T-helper 2 cell (primary cell): ENCODE data around the gene EML6.

Source experiments
- DNase-seq, 5 experiments: peaks; one replicate each; pipeline versions ENCODE4 v3.0.0 to v3.0.0-alpha.2; 2012 to 2022

The EML6 gene

DNA sequence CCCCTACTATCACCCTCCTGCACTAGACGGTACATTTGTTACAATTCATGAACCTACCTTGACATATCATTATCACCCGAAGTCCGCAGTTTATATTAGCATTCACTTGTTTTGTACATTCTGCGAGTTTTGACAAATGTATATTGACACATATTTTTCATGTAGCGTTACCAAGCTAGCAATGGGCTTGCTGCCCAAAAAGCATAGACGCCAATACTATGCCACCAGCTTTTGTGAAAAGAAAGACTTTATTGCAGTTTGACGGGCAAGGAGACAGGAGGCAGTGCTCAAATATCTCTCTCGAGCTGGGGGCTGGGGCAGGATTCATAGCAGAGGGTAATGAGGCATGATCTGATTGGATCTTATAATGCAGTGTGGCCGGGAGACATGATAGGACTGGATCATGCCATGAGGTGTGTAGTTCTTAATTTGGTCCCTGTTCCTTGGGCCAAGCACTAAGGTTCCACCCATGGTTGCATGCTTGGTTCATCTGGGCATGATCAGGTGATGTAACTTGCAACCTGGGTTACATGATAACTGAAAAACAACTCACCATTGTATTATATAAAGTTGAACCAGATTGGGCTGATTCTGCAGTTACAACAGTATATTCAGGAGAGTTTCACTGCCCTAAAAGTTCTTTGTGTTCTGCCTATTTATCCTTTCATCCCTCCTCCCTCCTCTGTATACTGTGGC is 164.5 kb downstream of the EML6 start:
- no peak for DNase-seq

GRCh38 chr2:54889053-54889452 is 165.6 kb downstream of the EML6 start:
- DNase-seq = no peak

DNA sequence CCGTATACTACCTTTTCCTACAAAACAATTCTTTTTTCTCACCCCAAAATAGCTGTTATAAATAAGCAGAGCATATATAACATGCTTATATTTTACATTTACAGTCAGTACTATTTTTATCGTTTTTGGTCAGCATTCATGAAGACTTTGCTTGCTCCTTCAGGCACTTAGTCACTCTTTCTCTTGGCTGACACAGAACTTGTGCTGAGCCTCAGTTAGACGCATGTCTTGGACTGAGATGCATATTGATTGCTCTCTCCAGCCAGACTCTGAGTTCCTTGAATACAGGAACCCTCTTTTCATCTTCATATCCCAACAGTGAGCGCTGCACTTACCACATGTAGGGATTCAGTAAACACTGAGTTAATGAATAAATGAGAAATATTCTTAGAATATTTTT is 168.4 kb downstream of the EML6 start:
- no peak for DNase-seq

DNA sequence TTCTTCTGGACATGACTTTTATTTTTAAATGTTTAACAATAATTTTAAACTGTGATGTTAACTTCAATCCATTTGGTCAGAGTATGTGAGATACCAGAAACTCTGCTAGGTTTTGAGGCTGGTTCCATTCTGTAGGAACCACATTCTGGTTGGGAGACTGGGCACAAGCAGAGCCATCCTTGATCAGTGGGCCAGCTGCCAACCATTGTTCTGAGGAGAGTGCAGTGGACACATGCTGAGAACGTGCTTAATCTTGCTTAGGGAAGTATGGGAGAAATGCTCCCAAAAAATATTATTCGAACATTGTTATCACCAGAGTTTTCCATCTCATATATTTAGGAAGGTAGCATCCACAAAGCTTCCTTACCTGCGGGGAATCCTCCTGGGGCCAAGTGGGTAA is 171.0 kb downstream of the EML6 start:
- no peak for DNase-seq

DNA sequence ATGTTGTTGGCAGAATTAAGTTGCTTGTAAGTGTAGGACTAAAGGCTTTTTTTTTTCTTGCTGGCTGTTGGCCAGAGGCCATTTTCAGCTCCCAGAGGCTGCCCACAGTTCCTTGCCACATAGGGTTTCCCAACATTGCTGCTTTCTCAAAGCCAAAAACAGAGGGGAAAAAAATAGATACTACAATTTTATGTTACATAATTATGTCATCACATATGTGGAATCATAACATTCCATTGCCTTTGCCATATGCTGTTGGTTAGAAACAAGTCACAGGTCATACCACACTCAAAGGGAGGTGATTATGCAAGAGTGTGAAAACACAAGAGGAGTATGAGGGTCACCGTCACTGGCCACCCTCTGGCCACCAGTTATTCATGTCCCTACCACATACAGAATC is 172.3 kb downstream of the EML6 start:
- no peak for DNase-seq

- peak in 1 of 5 experiments; percentile 75 for DNase-seq
Measured at GRCh38 chr2:54897420-54898310, 174.2 kb downstream of the EML6 start.

DNA sequence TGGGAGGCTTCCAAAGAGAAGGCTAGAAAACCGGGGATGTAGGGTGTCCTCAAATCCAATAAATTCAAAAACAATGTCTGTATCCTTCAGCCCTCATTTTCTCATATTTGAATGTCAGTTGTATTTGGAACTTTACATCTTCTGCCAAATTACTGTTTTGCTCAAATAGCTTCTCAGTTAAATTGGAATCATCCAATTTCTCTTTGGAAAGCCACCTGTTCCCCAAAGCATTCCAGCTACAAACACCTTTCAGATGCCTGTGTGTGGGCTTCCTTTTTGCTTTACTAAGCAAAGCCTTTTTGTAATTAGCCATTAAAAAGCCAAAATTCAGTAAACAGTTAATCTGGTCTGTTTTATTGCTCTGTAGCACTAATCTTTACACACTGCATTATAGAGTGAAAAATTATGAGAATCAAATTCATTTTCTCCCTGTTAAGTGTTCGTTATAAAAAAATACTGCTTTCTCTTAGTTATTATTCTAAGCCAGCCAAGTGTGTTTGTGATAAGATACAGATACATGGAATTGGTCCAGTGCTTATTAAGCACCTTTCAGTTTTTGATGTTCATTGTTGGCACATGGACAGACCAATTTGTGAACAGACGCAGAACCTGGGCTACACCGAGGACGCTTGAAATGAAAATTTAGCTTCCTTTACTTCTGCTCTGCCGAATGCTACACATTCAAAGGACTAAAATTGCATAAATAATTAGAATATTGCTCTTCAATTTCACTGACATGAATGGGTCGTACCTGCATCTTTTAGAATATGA is 175.2 kb downstream of the EML6 start:
- no peak for DNase-seq

- peak in 1 of 5 experiments; percentile 43 for DNase-seq
Measured at GRCh38 chr2:54899576-54900200, 176.2 kb downstream of the EML6 start.

DNA sequence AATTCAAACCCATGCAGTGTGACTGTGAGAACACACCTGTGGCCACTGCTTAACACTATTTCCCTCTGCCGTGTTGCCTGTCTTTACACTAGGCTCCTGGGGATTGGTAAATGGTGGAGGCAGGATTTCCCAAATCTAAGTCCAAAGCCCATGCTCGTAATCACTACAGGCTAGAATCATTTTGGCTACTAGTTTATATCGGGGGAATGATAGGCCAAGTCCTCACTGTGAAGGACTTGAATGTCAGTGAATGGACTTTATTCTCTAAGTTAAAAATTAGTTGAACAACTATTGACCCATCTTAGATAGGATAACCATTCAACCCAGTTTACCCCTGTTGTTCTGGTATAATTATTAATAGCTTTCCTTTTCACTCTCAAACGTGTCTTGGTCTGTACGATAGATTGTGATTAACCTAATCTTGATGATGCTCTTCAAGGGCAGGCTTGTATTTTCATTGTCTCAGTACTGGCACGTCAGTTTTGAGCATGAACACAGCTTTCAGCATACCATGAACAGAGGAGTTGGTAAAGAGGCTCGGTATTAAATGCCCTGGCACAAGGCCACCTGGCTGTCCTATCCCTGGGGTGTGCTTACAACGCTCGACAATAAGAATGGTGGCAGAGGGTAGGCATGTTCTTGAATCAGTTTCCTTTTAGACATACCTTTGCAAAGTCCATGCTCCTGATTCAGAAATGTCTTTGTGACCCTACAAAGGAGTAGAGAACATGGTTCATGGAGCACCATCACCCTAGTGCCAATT is 177.9 kb downstream of the EML6 start:
- DNase-seq = no peak

GRCh38 chr2:54902763-54903162 is 179.3 kb downstream of the EML6 start:
- DNase-seq = no peak

GRCh38 chr2:54903736-54904554 is 180.5 kb downstream of the EML6 start:
- peak in 3 of 5 experiments; percentile 2 to 79 (median 12) for DNase-seq

GRCh38 chr2:54904836-54905235 is 181.4 kb downstream of the EML6 start:
- DNase-seq = no peak

DNA sequence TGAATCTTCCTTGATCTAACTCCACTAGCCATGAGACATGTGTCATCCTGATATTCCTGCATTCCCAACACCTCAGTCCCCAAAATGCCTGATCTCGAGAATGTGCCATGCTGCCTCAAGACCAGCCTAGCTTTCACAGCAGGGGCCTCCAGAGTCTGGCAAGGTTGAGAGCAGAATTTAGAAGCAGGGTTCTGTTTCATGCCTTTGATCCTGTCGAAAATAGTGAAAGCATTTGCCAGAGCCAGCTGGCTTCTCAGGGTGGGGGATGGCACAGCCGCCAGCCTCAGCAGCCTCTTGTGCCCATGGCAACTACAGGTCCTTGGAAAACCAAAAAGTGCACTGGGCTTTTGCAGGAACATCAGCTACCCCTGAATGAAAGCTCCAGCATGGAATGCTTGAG is 183.3 kb downstream of the EML6 start:
- no peak for DNase-seq

DNA sequence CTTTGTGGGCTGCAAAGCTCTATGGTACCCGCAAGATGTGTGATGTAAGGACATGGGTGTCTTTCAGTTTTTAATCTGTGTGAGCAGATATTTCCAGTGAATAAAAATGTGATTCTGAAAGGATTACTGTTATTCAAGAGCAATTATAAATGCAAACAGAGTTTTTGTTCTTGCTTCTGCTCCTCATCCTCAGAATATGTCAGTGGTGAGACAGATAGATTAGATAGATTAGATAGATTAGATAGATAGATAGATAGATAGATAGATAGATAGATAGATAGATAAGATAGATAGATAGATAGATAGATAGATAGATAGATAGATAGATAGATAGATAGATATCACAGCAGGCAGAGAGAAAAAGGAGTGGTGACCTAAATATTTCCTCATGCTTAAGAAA is 184.2 kb downstream of the EML6 start:
- no peak for DNase-seq

GRCh38 chr2:54908591-54908990 is 185.1 kb downstream of the EML6 start:
- no peak for DNase-seq

DNA sequence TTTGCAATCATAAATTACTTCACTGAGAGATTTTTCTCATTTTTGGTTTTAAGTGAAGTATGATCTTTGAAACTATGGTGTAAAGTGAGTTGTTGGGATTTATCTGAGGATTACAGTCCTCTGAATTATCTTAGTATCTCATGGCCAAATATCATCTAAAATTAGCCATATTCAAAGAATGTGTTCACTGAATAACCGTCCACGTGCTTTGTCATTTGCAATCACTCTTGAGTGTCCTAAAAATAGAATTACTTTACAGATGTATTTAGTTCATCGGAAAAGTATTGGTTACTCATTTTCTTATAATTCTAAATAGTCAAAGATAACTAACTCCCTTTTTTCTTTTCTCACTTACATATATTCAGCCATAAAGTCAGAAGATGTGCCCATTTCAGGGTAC is 185.5 kb downstream of the EML6 start:
- DNase-seq = no peak

DNA sequence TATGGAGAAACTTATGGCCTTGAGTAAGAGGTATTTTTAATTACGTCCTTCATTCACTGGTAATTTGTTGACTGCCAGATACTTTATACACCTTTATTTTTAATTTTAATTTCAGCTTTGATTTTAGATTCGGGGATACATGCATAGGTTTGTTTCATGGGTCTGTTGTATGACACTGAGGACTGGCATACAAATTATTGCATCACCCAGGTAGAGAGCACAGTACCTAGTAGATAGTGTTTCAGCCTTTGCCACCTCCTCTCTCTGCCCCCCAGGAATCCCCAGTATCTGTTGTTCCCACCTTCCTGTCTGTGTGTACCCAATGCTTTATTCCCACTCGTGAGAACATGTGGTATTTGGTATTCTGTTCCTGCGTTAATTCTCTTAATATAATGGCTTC is 188.8 kb downstream of the EML6 start:
- no peak for DNase-seq

- DNase-seq = no peak
Measured at GRCh38 chr2:54912893-54913292, 189.4 kb downstream of the EML6 start.

DNA sequence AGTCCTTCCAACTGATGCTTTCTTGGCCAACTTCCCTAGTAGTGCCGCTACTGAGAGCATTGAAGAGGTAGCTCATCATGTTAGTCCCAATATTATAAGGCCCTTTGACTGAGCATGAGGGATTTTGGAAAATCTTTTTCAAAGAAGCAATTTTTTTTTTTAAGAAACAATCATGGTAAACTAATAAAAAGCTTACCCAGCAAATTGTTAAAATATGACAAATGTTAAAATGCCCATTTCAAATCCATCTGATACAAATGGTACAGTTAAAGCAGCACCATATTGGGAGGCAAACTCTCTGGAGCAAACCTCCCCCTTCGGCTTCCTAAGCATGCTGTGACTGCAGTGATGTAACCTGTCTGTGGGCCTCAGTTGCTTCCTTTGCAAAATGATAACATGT is 191.2 kb downstream of the EML6 start:
- DNase-seq = no peak

DNA sequence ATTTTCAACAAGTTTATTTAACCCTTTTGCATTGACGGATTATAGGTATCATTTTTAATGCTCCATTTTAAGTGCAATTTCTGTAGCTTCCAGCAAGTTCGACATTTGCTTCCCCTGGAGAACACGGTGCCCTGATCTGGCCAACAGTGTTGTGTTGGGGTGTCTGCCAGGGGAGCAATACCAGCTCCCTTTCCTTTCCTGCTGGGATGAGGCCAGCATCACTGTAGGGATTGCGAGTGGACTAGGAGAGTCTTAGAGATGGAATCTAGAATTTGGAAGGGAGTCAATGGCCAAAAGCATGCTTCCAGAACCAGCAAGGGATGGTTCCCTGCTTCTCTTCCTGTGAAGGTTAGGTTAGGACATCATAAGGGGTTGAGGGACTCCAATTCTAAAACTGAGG is 191.6 kb downstream of the EML6 start:
- DNase-seq = no peak

GRCh38 chr2:54916637-54917036 is 193.2 kb downstream of the EML6 start:
- DNase-seq = no peak
